CD1c-positive myeloid dendritic cell (primary cell): Measurements from ENCODE around the gene TSPAN5.

Experiments
- DNase-seq: peaks from one replicate; pipeline ENCODE4 v3.0.0-alpha.2; 2016; ENCODE audit errors: extremely low spot score

The TSPAN5 gene

GRCh38 chr4:98517218-98518021, 141.0 kb downstream of the TSPAN5 start:
- no peak for DNase-seq

- no peak for DNase-seq
Measured at GRCh38 chr4:98516441-98517217, 141.8 kb downstream of the TSPAN5 start.

- DNase-seq = no peak
Measured at GRCh38 chr4:98516042-98516440, 142.4 kb downstream of the TSPAN5 start.

GRCh38 chr4:98515470-98515809, 143.0 kb downstream of the TSPAN5 start:
- no peak for DNase-seq

GRCh38 chr4:98514741-98515469, 143.5 kb downstream of the TSPAN5 start:
- no peak for DNase-seq

- no peak for DNase-seq
Measured at GRCh38 chr4:98512918-98513317, 145.5 kb downstream of the TSPAN5 start.

- no peak for DNase-seq
Measured at GRCh38 chr4:98510757-98511517, 147.5 kb downstream of the TSPAN5 start.

GRCh38 chr4:98510340-98510739, 148.1 kb downstream of the TSPAN5 start:
- DNase-seq = no peak

- no peak for DNase-seq
Measured at GRCh38 chr4:98509721-98510120, 148.7 kb downstream of the TSPAN5 start.

GRCh38 chr4:98508829-98509598, 149.4 kb downstream of the TSPAN5 start:
- no peak for DNase-seq

GRCh38 chr4:98508248-98508647, 150.2 kb downstream of the TSPAN5 start:
- no peak for DNase-seq

- no peak for DNase-seq
Measured at GRCh38 chr4:98507299-98507698, 151.1 kb downstream of the TSPAN5 start.

- no peak for DNase-seq
Measured at GRCh38 chr4:98506462-98507132, 151.8 kb downstream of the TSPAN5 start.

GRCh38 chr4:98505992-98506391, 152.4 kb downstream of the TSPAN5 start:
- no peak for DNase-seq

- no peak for DNase-seq
Measured at GRCh38 chr4:98504091-98504490, 154.3 kb downstream of the TSPAN5 start.

- DNase-seq = no peak
Measured at GRCh38 chr4:98503676-98504075, 154.7 kb downstream of the TSPAN5 start.

GRCh38 chr4:98502624-98503023, 155.8 kb downstream of the TSPAN5 start:
- no peak for DNase-seq

GRCh38 chr4:98502031-98502430, 156.4 kb downstream of the TSPAN5 start:
- DNase-seq = no peak

GRCh38 chr4:98501383-98501782, 157.0 kb downstream of the TSPAN5 start:
- peak; percentile 11 for DNase-seq

GRCh38 chr4:98498774-98499173, 159.6 kb downstream of the TSPAN5 start:
- no peak for DNase-seq
